SK-N-SH (cell line): ENCODE results near the gene CLK4. TPM values are rescaled to one million over a fixed set of nuclear protein-coding genes. Genes with fewer than 3 reads are reported as not detected.

ENCODE experiments used
- CTCF ChIA-PET: fragments of 300-600, 350-600 bp; formaldehyde crosslinking; extraction: SDS; loops from one replicate; lab custom pipeline; 2021; lab: Yijun Ruan, JAX
- POLR2A ChIA-PET: fragments of 350-600 bp; sonication (Branson Sonifier 250); formaldehyde crosslinking; extraction: SDS; loops from one replicate; lab custom pipeline; 2020; ENCODE audit warnings: antibody characterized with exemption, inconsistent platforms; lab: Yijun Ruan, JAX
- DNase-seq: peaks from one replicate; pipeline ENCODE4 v3.0.0; 2012
- H2AFZ ChIP-seq: fragments of 200-600 bp; sonication (generic); 2 replicates; pipeline ENCODE4 v1.8.1; 2016; ENCODE audit warnings: antibody characterized with exemption, mild to moderate bottlenecking, low read depth
- H3F3A ChIP-seq: fragments of 200-600 bp; sonication (generic); replicated peaks from 2 replicates; pipeline ENCODE3; 2016; ENCODE audit warnings: antibody characterized with exemption, mild to moderate bottlenecking; ENCODE audit not compliant: insufficient read depth
- H3K27ac ChIP-seq, 2 experiments: fragments of 200-500 bp in 1 of 2; fragments of 200-600 bp in 1 of 2; sonication (Bioruptor generic) in 1 of 2; sonication (generic), shearing (Covaris generic) in 1 of 2; 2 replicates each; pipeline versions ENCODE4 v1.5.1 to v1.6.1; 2014 to 2016; ENCODE audit warnings: low read depth in 2 of 2, inconsistent platforms in 1 of 2, low read length in 1 of 2, mild to moderate bottlenecking in 1 of 2, mixed read lengths in 1 of 2
- H3K27me3 ChIP-seq: fragments of 200-600 bp; sonication (generic), shearing (Covaris generic); 2 replicates; pipeline ENCODE4 v1.6.1; 2016; ENCODE audit warnings: mixed run types; ENCODE audit not compliant: insufficient read depth
- H3K36me3 ChIP-seq, 2 experiments: fragments of 200-500 bp in 1 of 2; fragments of 200-600 bp in 1 of 2; sonication (Bioruptor generic) in 1 of 2; sonication (generic) in 1 of 2; replicated peaks in 1 of 2; 2 replicates each; pipeline versions ENCODE3 to v1.5.1; 2014 to 2016; ENCODE audit warnings: low read length in 1 of 2, mild to moderate bottlenecking in 1 of 2; ENCODE audit not compliant: insufficient read depth in 2 of 2, control insufficient read depth in 1 of 2
- H3K4me1 ChIP-seq, 2 experiments: fragments of 200-500 bp in 1 of 2; fragments of 200-600 bp in 1 of 2; sonication (Bioruptor generic) in 1 of 2; sonication (generic), shearing (Covaris generic) in 1 of 2; 2 replicates each; pipeline versions ENCODE4 v1.5.1 to v1.6.1; 2014 to 2016; ENCODE audit warnings: low read depth in 1 of 2, low read length in 1 of 2, mixed run types in 1 of 2; ENCODE audit not compliant: insufficient read depth in 2 of 2, control insufficient read depth in 1 of 2
- H3K4me2 ChIP-seq: fragments of 200-600 bp; sonication (generic), shearing (Covaris generic); 2 replicates; pipeline ENCODE4 v1.6.1; 2017; ENCODE audit warnings: mixed run types
- H3K4me3 ChIP-seq, 2 experiments: fragments of 200-500 bp in 1 of 2; fragments of 200-600 bp in 1 of 2; sonication (Bioruptor generic) in 1 of 2; sonication (generic), shearing (Covaris generic) in 1 of 2; 2 replicates each; pipeline versions ENCODE4 v1.5.1 to v1.8.1; 2014 to 2016; ENCODE audit warnings: low read depth in 2 of 2, inconsistent platforms in 1 of 2, low read length in 1 of 2, mild to moderate bottlenecking in 1 of 2, mixed read lengths in 1 of 2, moderate library complexity in 1 of 2
- H3K79me2 ChIP-seq: fragments of 200-600 bp; sonication (generic); 2 replicates; pipeline ENCODE4 v1.8.1; 2017; ENCODE audit warnings: mild to moderate bottlenecking; ENCODE audit not compliant: insufficient read depth
- H3K9ac ChIP-seq: fragments of 200-600 bp; sonication (generic); 2 replicates; pipeline ENCODE4 v1.6.1; 2017; ENCODE audit warnings: mixed run types
- H3K9me2 ChIP-seq: fragments of 200-600 bp; sonication (generic); 2 replicates; pipeline ENCODE4 v1.6.1; 2017; ENCODE audit warnings: mixed run types
- H3K9me3 ChIP-seq: fragments of 200-600 bp; sonication (generic); 2 replicates; pipeline ENCODE4 v1.6.1; 2017; ENCODE audit warnings: mixed run types, mild to moderate bottlenecking, moderate library complexity
- H4K20me1 ChIP-seq: fragments of 200-600 bp; sonication (generic); 2 replicates; pipeline ENCODE4 v1.6.1; 2017; ENCODE audit warnings: mild to moderate bottlenecking, mixed run types; ENCODE audit not compliant: insufficient read depth
- ELF1 ChIP-seq: IDR thresholded peaks from 2 replicates; pipeline ENCODE4 v1.4.0; 2012
- EZH2phosphoT487 ChIP-seq: fragments of 200-600 bp; sonication (generic); IDR thresholded peaks from 2 replicates; pipeline ENCODE4 v1.6.1; 2017; ENCODE audit warnings: low read depth, mixed run types, mild to moderate bottlenecking, antibody characterized with exemption, moderate library complexity, borderline replicate concordance
- FOXM1 ChIP-seq: IDR thresholded peaks from 2 replicates; pipeline ENCODE4 v1.4.0; 2012; ENCODE audit warnings: low read depth, mild to moderate bottlenecking
- GATA2 ChIP-seq: sonication (generic); formaldehyde crosslinking; IDR thresholded peaks from 2 replicates; pipeline ENCODE4 v1.5.0; 2020; ENCODE audit warnings: mild to moderate bottlenecking, missing genetic modification reagents
- MXI1 ChIP-seq: IDR thresholded peaks from 2 replicates; pipeline ENCODE4 v1.6.1; 2012; ENCODE audit warnings: mild to moderate bottlenecking, low read depth, low read length, improper control_type of control experiment
- REST ChIP-seq: IDR thresholded peaks from 2 replicates; pipeline ENCODE4 v1.6.1; 2012; ENCODE audit warnings: mild to moderate bottlenecking, low read depth, low read length, moderate library complexity
- TCF12 ChIP-seq: IDR thresholded peaks from 2 replicates; pipeline ENCODE4 v1.4.0; 2012
- YY1 ChIP-seq: IDR thresholded peaks from 2 replicates; pipeline ENCODE4 v1.4.0; 2012; ENCODE audit warnings: low read depth, mild to moderate bottlenecking
- WGBS: methylation state at CpG from one replicate; pipeline ENCODE4 v1.1.6; 2017; ENCODE audit warnings: low lambda C conversion rate; 5-methylcytosine and 5-hydroxymethylcytosine counted together
- polyA plus RNA-seq, 3 experiments: library from polyadenylated mRNA; depleted of rRNA; stranded (reverse); fragments of >200 nt; gene quantifications; 2 replicates each; pipeline ENCODE4 v1.2.3, GENCODE V29; 2012
- TF ChIP-seq, protein P1 (sequence below): fragments of 150-350 bp; IDR thresholded peaks from 2 replicates; pipeline ENCODE4 v1.6.1; 2016; ENCODE audit warnings: mild to moderate bottlenecking, low read depth, low read length

Gene CLK4
- polyA plus RNA-seq, 1 of the 3 experiments (the other 2 are of a cell fraction): 7.5 TPM

- no peak for TF ChIP-seq TCF12
- ChIA-PET POLR2A (no interaction called here), CTCF (no interaction called here)
- Histone ChIP-seq H3K9me3 (no peaks in the 10 kb centered on the region), H3K4me2 (no peak overlapping the region), H3K27me3 (no peaks in the 10 kb centered on the region), H4K20me1 (no peaks in the 10 kb centered on the region), H3K4me3 (no peak overlapping the region), H3K79me2 (no peaks in the 10 kb centered on the region), H3K4me1 (no peaks in the 10 kb centered on the region; a peak in 1 of 4 replicates), H3K36me3 (no peaks in the 10 kb centered on the region), H3K9me2 (no peaks in the 10 kb centered on the region), H2AFZ (no peak overlapping the region), H3F3A (no peaks in the 10 kb centered on the region), H3K9ac (no peak overlapping the region), H3K27ac (no peak overlapping the region)
- no peak for DNase-seq
- 28% methylated on average over 9 of the region's 9 CpGs for WGBS
These were observed 14.9 kb upstream of the CLK4 start for GRCh38 chr5:178641711-178642110.

DNA sequence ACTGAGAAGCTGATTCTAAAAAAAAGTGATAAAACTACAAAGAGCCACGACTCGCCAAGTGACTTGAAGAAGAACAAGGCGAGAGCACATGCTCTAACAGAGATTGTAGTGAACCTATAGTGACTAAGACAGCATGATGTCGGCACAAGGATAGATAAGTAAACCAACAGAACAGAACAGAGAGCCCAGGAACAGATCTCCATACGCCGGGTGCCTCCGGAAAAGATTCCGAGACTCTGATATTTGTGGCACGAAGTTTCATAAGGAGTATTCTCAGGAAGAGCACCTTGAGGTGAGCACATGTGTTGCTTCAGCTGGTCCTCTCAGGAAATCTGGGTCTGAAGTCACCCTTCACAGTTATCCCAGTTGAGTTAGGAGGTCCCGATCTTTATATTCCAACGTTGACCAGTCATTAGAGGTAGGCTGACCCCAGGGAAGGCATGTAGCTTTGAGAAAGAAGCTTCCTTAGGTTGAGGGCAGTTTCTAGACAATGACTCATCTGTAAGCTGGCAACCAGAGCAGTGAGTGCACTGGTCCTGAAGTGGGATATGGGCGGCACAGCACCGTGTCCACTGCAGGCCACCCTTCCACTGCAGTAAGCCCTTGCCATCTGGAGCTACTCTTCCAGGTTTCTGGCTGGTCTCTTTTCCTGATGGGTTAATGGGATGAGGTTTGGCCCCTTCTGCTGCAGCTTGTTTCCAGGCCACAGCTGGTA is 13.6 kb upstream of the CLK4 start:
- ChIA-PET CTCF (interaction anchor here (1.1 to 1.3 kb wide), 2 partner anchors 27 to 50 kb away, joined by 3 read pairs; no protein-coding TSS in a partner anchor), POLR2A (no interaction called here)
- TF ChIP-seq YY1: no peak
- TF ChIP-seq TCF12: no peak
- no peak for TF ChIP-seq FOXM1
- TF ChIP-seq, protein P1, sequence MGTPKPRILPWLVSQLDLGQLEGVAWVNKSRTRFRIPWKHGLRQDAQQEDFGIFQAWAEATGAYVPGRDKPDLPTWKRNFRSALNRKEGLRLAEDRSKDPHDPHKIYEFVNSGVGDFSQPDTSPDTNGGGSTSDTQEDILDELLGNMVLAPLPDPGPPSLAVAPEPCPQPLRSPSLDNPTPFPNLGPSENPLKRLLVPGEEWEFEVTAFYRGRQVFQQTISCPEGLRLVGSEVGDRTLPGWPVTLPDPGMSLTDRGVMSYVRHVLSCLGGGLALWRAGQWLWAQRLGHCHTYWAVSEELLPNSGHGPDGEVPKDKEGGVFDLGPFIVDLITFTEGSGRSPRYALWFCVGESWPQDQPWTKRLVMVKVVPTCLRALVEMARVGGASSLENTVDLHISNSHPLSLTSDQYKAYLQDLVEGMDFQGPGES: no peak
- no peak overlapping the region for H2AFZ ChIP-seq
- no peaks in the 10 kb centered on the region for H3K27me3 ChIP-seq
- H3F3A ChIP-seq: no peaks in the 10 kb centered on the region
- H3K27ac ChIP-seq: no peak overlapping the region
- H3K4me1 ChIP-seq: no peaks in the 10 kb centered on the region; a peak in 1 of 4 replicates
- H3K4me2 ChIP-seq: no peak overlapping the region
- H4K20me1 ChIP-seq: no peaks in the 10 kb centered on the region
- WGBS: 63% methylated on average over 11 of the region's 13 CpGs
- H3K4me3 ChIP-seq: no peak overlapping the region
- no peak for DNase-seq
- no peaks in the 10 kb centered on the region for H3K9me3 ChIP-seq
- H3K9ac ChIP-seq: no peak overlapping the region
- H3K9me2 ChIP-seq: no peaks in the 10 kb centered on the region
- H3K36me3 ChIP-seq: no peaks in the 10 kb centered on the region
- no peaks in the 10 kb centered on the region for H3K79me2 ChIP-seq

DNA sequence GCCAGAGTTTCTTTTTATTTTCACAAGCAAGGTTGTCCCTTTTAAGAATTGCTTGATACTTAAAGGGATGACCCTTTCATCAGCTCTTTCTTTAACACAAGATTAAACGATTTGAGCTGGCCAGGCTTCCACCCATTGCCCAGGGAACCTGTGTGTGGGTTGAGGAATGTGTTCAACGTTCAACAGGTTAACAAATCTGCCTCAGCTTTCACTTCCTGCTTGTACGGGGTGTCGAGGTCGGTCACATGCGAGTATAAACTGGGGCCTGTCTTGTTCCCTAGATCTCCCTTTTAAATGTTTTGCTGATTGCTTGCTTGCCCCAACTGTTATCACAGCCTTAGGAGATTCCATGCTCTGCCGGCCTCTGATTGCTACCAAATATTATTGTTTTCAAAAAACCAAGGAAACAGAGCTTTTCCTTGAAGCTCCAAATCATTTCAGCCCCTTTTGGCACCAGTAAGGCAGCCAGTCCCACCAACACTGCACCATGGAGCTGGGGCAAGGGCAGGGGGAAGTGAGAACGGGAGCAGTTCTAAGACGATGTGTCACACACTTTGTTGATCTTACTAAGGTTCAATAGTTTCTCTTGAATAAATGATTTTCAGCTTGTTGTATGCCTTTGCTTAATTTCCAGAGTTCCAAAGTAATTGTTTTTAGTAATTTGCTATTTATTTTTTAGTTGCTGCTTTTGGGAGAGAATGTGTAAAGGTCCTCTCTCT is 10.7 kb upstream of the CLK4 start:
- H3K79me2 ChIP-seq: no peaks in the 10 kb centered on the region
- no peak for TF ChIP-seq GATA2 (CRISPR knock-in tag)
- TF ChIP-seq EZH2phosphoT487: no peak
- TF ChIP-seq TCF12: no peak
- TF ChIP-seq ELF1: no peak
- no peak for TF ChIP-seq REST
- no peak for TF ChIP-seq YY1
- no peak for TF ChIP-seq MXI1
- ChIA-PET POLR2A (no interaction called here), CTCF (interaction anchor here (1.2 kb wide), 1 partner anchor 10 kb away, joined by 3 read pairs; the partner anchor contains the start of gene CLK4)
- no peak for DNase-seq
- no peaks in the 10 kb centered on the region for H3K27me3 ChIP-seq
- no peaks in the 10 kb centered on the region for H3F3A ChIP-seq
- no peak overlapping the region for H2AFZ ChIP-seq
- no peak overlapping the region for H3K4me2 ChIP-seq
- H3K9ac ChIP-seq: no peak overlapping the region
- no peaks in the 10 kb centered on the region for H3K4me1 ChIP-seq
- no peak overlapping the region for H3K27ac ChIP-seq
- 57% methylated on average over 9 of the region's 9 CpGs for WGBS
- H3K4me3 ChIP-seq: no peak overlapping the region
- H3K9me3 ChIP-seq: no peaks in the 10 kb centered on the region
- no peaks in the 10 kb centered on the region for H3K36me3 ChIP-seq
- no peaks in the 10 kb centered on the region for H3K9me2 ChIP-seq
- no peaks in the 10 kb centered on the region for H4K20me1 ChIP-seq
